Measurements from ENCODE around the gene MPI. TPM values are rescaled to one million over a fixed set of nuclear protein-coding genes. Genes with fewer than 3 reads are reported as not detected.

MPI gene
- total RNA-seq, 3 donors from 2014 or later, result 50.2 to 96.5 (median 68.3) TPM

GRCh38 chr15:74902295-74903075, 12.6 kb downstream of the MPI start:
- no peak for TF ChIP-seq CTCF (IDR thresholded peaks at IDR 0.05)
- Histone ChIP-seq H3K4me1 (ENCODE audit: low read depth) (peaks cover 22% of the 10 kb centered on the region), H3K9me3 (no peaks in the 10 kb centered on the region), H3K36me3 (ENCODE audit: low read depth) (no peaks in the 10 kb centered on the region), H3K4me3 (no peak overlapping the region)
- no peak for ATAC-seq
- intact Hi-C loops (cut with DNase I, micrococcal nuclease), result no loop called here
- DNase-seq, result no peak

GRCh38 chr15:74903676-74904075, 13.8 kb downstream of the MPI start:
- DNase-seq, result no peak
- H3K9me3 ChIP-seq, result no peaks in the 10 kb centered on the region
- no peak for TF ChIP-seq CTCF (IDR thresholded peaks at IDR 0.05)
- intact Hi-C loops (cut with DNase I, micrococcal nuclease), result no loop called here
- no peaks in the 10 kb centered on the region for H3K36me3 ChIP-seq (ENCODE audit: low read depth)
- no peak overlapping the region for H3K4me3 ChIP-seq
- peaks cover 25% of the 10 kb centered on the region for H3K4me1 ChIP-seq (ENCODE audit: low read depth)
- no peak for ATAC-seq

GRCh38 chr15:74904190-74904805, 14.5 kb downstream of the MPI start:
- DNase-seq (no peak), ATAC-seq (no peak)
- Histone ChIP-seq H3K9me3 (no peaks in the 10 kb centered on the region), H3K36me3 (ENCODE audit: low read depth) (no peaks in the 10 kb centered on the region), H3K4me1 (ENCODE audit: low read depth) (peaks cover 25% of the 10 kb centered on the region), H3K4me3 (no peak overlapping the region)
- intact Hi-C loops (cut with DNase I, micrococcal nuclease), result no loop called here
- TF ChIP-seq CTCF (IDR thresholded peaks at IDR 0.05), result no peak

GRCh38 chr15:74906067-74906449, 16.2 kb downstream of the MPI start:
- peak overlapping the region; percentile 88 for H3K4me3 ChIP-seq
- DNase-seq, result peak in 1 of 3 donors; percentile 55
- peak; percentile 59 for ATAC-seq
- intact Hi-C loops (cut with DNase I, micrococcal nuclease), result no loop called here
- H3K36me3 ChIP-seq (ENCODE audit: low read depth), result no peaks in the 10 kb centered on the region
- peaks cover 22% of the 10 kb centered on the region for H3K4me1 ChIP-seq (ENCODE audit: low read depth)
- H3K9me3 ChIP-seq, result no peaks in the 10 kb centered on the region
- no peak for TF ChIP-seq CTCF (IDR thresholded peaks at IDR 0.05)

DNA sequence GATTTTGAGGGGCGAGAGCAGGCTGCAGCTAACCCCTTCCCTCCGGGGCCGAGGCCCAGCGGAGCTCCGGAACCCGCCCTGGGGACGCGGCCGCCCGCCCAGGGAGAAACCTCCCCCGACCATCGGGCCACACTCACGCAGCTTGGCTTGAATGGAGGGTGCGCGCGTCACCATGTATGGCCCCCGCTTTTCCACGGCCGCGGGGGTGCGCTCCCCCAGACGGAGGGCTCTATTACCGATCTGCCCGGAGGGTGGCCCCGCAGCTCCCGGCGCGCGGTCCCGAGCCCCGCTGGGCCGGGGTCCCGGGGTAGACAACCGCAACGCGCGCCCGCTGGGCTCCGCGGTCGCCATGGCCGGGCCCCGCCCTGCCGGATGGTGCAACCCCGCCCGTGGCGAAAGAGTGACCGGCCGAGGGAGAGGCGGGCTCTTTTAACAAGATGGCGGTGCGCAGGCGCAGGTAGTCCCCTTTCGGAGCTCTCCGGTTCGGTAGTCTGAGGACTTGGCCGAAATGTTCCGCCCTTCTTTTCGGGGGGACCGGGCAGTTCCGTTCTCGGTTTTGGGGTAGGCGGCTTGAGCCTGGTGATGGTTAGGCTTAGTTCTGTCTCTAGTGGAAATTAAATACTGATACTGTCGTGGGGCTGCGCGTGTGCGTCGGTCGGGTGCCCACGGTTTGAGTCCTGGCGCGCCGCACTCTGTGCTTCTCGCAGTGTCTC, 16.8 kb downstream of the MPI start, which contains the start of gene FAM219B:
FAM219B (minus strand) TSS at position 402 of the 713 bp plus-strand sequence; CDS start at position 351, 51 bp downstream.
- no peak for TF ChIP-seq CTCF (IDR thresholded peaks at IDR 0.05)
- Histone ChIP-seq H3K4me3 (peak within 1 kb of the TSS; percentile 88), H3K4me1 (ENCODE audit: low read depth) (peaks cover 17% of the 10 kb centered on the region), H3K9me3 (no peaks in the 10 kb centered on the region), H3K36me3 (ENCODE audit: low read depth) (no peaks in the 10 kb centered on the region)
- DNase-seq (peak; percentile 94 to 95 (median 94)), ATAC-seq (peak; percentile 95)
- intact Hi-C loops (cut with DNase I, micrococcal nuclease), result no loop called here
